ENCODE measurements around the gene PSD. TPM values are rescaled to one million over a fixed set of nuclear protein-coding genes. Genes with fewer than 3 reads are reported as not detected.

PSD gene
- total and polyA plus RNA-seq, 2 donors (not counting 3 experiments of a cell fraction or from before 2014, with no cell fraction given): 0.10 to 0.40 TPM

GRCh38 chr10:102434394-102435132, 16.0 kb upstream of the PSD start:
- ChIA-PET POLR2A (no interaction called here), CTCF (interaction anchor here (0.9 to 1.7 kb wide), 5 partner anchors 12 to 196 kb away, joined by 3 to 6 read pairs (median 4); no protein-coding TSS in a partner anchor)
- no TSS peak for BruUV-seq (replicated peaks)
- H3K4me2 ChIP-seq (ENCODE audit: insufficient read depth, low read length): no peak overlapping the region
- intact Hi-C loops (cut with micrococcal nuclease): no loop called here
- no peak for FAIRE-seq
- no peaks in the 10 kb centered on the region for H3K9me3 ChIP-seq (replicated peaks; ENCODE audit: control insufficient read depth, insufficient read depth, low read length)
- no peaks in the 10 kb centered on the region for H3K36me3 ChIP-seq (ENCODE audit: control insufficient read depth in 2 of 2, extremely low read depth in 1 of 2, insufficient read depth in 2 of 2, low read length in 2 of 2)
- H4K20me1 ChIP-seq (replicated peaks; ENCODE audit: control insufficient read depth, extremely low read depth, insufficient read depth, low read length): no peaks in the 10 kb centered on the region
- TF ChIP-seq GATA2 (IDR thresholded peaks at IDR 0.05; ENCODE audit: insufficient read depth, insufficient read length, low read depth, low read length): no peak
- TF ChIP-seq POLR2A (IDR thresholded peaks at IDR 0.05; ENCODE audit: low read depth, low read length): no peak
- TF ChIP-seq, protein P1, sequence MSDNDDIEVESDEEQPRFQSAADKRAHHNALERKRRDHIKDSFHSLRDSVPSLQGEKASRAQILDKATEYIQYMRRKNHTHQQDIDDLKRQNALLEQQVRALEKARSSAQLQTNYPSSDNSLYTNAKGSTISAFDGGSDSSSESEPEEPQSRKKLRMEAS (IDR thresholded peaks at IDR 0.05; ENCODE audit: insufficient read depth, insufficient read length): no peak
- no peak for TF ChIP-seq EZH2 (IDR thresholded peaks at IDR 0.05; ENCODE audit: borderline replicate concordance, low read depth, low read length, severe bottlenecking)
- no peak for TF ChIP-seq FOS (IDR thresholded peaks at IDR 0.05; ENCODE audit: borderline replicate concordance, insufficient read depth, low read length)
- TF ChIP-seq POLR2AphosphoS5 (IDR thresholded peaks at IDR 0.05; ENCODE audit: insufficient read depth, low read depth, low read length): no peak
- H3K27ac ChIP-seq (ENCODE audit: insufficient read depth, low read depth, low read length): no peak overlapping the region
- no peak overlapping the region for H3K9ac ChIP-seq (replicated peaks; ENCODE audit: extremely low read depth, insufficient read depth, low read length)
- H3K9me1 ChIP-seq (replicated peaks; ENCODE audit: control insufficient read depth, extremely low read depth, insufficient read depth, low read length): no peaks in the 10 kb centered on the region
- DNase-seq (ENCODE audit: low read depth, low spot score): no peak
- peaks cover 9% of the 10 kb centered on the region for H3K79me2 ChIP-seq (ENCODE audit: control insufficient read depth, insufficient read depth, low read length)
- dilution Hi-C loops (cut with MboI; ENCODE audit: extremely low pct_ligation_motif_present, low sequenced_read_pairs): no loop called here
- H3K4me3 ChIP-seq (replicated peaks in 1 of 3; ENCODE audit: insufficient read depth in 1 of 3, low read depth in 1 of 3, low read length in 3 of 3): no peak overlapping the region
- H2AFZ ChIP-seq (ENCODE audit: low read depth, low read length): no peak overlapping the region
- H3K4me1 ChIP-seq (ENCODE audit: control insufficient read depth, extremely low read depth, insufficient read depth, low read length): peaks cover 7% of the 10 kb centered on the region
- peaks cover 11 to 22% of the 10 kb centered on the region in 2 experiments for H3K27me3 ChIP-seq (ENCODE audit: control insufficient read depth in 2 of 2, insufficient read depth in 2 of 2, low read length in 2 of 2)

- DNase-seq (ENCODE audit: low read depth, low spot score) (no peak), FAIRE-seq (no peak)
- intact Hi-C loops (cut with micrococcal nuclease): no loop called here
- Histone ChIP-seq H3K4me3 (replicated peaks in 1 of 3; ENCODE audit: insufficient read depth in 1 of 3, low read depth in 1 of 3, low read length in 3 of 3) (no peak overlapping the region), H3K27me3 (ENCODE audit: control insufficient read depth in 2 of 2, insufficient read depth in 2 of 2, low read length in 2 of 2) (peaks cover 11 to 22% of the 10 kb centered on the region in 2 experiments), H3K4me1 (ENCODE audit: control insufficient read depth, extremely low read depth, insufficient read depth, low read length) (peaks cover 7% of the 10 kb centered on the region), H3K4me2 (ENCODE audit: insufficient read depth, low read length) (no peak overlapping the region), H3K27ac (ENCODE audit: insufficient read depth, low read depth, low read length) (no peak overlapping the region), H3K9me1 (replicated peaks; ENCODE audit: control insufficient read depth, extremely low read depth, insufficient read depth, low read length) (no peaks in the 10 kb centered on the region), H3K9ac (replicated peaks; ENCODE audit: extremely low read depth, insufficient read depth, low read length) (no peak overlapping the region), H2AFZ (ENCODE audit: low read depth, low read length) (no peak overlapping the region), H3K9me3 (replicated peaks; ENCODE audit: control insufficient read depth, insufficient read depth, low read length) (no peaks in the 10 kb centered on the region), H4K20me1 (replicated peaks; ENCODE audit: control insufficient read depth, extremely low read depth, insufficient read depth, low read length) (no peaks in the 10 kb centered on the region), H3K36me3 (ENCODE audit: control insufficient read depth in 2 of 2, extremely low read depth in 1 of 2, insufficient read depth in 2 of 2, low read length in 2 of 2) (no peaks in the 10 kb centered on the region), H3K79me2 (ENCODE audit: control insufficient read depth, insufficient read depth, low read length) (peaks cover 9% of the 10 kb centered on the region)
- dilution Hi-C loops (cut with MboI; ENCODE audit: extremely low pct_ligation_motif_present, low sequenced_read_pairs): no loop called here
- BruUV-seq (replicated peaks): no TSS peak
- CTCF ChIA-PET: interaction anchor here (1.7 kb wide), 1 partner anchor 23 kb away, joined by 4 read pairs; no protein-coding TSS in a partner anchor
- TF ChIP-seq GATA2 (IDR thresholded peaks at IDR 0.05; ENCODE audit: insufficient read depth, insufficient read length, low read depth, low read length) (no peak), POLR2A (IDR thresholded peaks at IDR 0.05; ENCODE audit: low read depth, low read length) (no peak), POLR2AphosphoS5 (IDR thresholded peaks at IDR 0.05; ENCODE audit: insufficient read depth, low read depth, low read length) (no peak), FOS (IDR thresholded peaks at IDR 0.05; ENCODE audit: borderline replicate concordance, insufficient read depth, low read length) (no peak), MYC (IDR thresholded peaks at IDR 0.05; ENCODE audit: low read depth, low read length) (no peak), JUN (IDR thresholded peaks at IDR 0.05; ENCODE audit: borderline replicate concordance, insufficient read depth, insufficient read length, low read depth) (no peak), EZH2 (IDR thresholded peaks at IDR 0.05; ENCODE audit: borderline replicate concordance, low read depth, low read length, severe bottlenecking) (no peak)
- TF ChIP-seq, protein P2, sequence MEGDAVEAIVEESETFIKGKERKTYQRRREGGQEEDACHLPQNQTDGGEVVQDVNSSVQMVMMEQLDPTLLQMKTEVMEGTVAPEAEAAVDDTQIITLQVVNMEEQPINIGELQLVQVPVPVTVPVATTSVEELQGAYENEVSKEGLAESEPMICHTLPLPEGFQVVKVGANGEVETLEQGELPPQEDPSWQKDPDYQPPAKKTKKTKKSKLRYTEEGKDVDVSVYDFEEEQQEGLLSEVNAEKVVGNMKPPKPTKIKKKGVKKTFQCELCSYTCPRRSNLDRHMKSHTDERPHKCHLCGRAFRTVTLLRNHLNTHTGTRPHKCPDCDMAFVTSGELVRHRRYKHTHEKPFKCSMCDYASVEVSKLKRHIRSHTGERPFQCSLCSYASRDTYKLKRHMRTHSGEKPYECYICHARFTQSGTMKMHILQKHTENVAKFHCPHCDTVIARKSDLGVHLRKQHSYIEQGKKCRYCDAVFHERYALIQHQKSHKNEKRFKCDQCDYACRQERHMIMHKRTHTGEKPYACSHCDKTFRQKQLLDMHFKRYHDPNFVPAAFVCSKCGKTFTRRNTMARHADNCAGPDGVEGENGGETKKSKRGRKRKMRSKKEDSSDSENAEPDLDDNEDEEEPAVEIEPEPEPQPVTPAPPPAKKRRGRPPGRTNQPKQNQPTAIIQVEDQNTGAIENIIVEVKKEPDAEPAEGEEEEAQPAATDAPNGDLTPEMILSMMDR (IDR thresholded peaks at IDR 0.05; ENCODE audit: extremely low read depth in 1 of 2, insufficient read depth in 1 of 2, low read depth in 1 of 2, low read length in 2 of 2): no peak
- TF ChIP-seq, protein P1 (IDR thresholded peaks at IDR 0.05; ENCODE audit: insufficient read depth, insufficient read length): no peak
- POLR2A ChIA-PET: no interaction called here
These were observed 15.0 kb upstream of the PSD start for GRCh38 chr10:102433619-102434046.
